ENCODE data around the gene SLC5A5. TPM values are rescaled to one million over a fixed set of nuclear protein-coding genes. Genes with fewer than 3 reads are reported as not detected.

The SLC5A5 gene
- polyA plus RNA-seq, 12 donors, result 0.05 to 0.11 (median 0.06) TPM; not detected in 6

- no peak for DNase-seq
These were observed 25.6 kb upstream of the SLC5A5 start for GRCh38 chr19:17846146-17846545.

GRCh38 chr19:17847538-17848366 is 24.0 kb upstream of the SLC5A5 start, which contains the start of gene JAK3:
Gene JAK3, minus strand, starts transcription at chr19:17847982. Its CDS starts 3,565 bp downstream, at chr19:17844417.
- peak; percentile 79 for DNase-seq

GRCh38 chr19:17848595-17849292 is 23.0 kb upstream of the SLC5A5 start:
- no peak for DNase-seq

GRCh38 chr19:17854061-17854460 is 17.7 kb upstream of the SLC5A5 start:
- no peak for DNase-seq

DNA sequence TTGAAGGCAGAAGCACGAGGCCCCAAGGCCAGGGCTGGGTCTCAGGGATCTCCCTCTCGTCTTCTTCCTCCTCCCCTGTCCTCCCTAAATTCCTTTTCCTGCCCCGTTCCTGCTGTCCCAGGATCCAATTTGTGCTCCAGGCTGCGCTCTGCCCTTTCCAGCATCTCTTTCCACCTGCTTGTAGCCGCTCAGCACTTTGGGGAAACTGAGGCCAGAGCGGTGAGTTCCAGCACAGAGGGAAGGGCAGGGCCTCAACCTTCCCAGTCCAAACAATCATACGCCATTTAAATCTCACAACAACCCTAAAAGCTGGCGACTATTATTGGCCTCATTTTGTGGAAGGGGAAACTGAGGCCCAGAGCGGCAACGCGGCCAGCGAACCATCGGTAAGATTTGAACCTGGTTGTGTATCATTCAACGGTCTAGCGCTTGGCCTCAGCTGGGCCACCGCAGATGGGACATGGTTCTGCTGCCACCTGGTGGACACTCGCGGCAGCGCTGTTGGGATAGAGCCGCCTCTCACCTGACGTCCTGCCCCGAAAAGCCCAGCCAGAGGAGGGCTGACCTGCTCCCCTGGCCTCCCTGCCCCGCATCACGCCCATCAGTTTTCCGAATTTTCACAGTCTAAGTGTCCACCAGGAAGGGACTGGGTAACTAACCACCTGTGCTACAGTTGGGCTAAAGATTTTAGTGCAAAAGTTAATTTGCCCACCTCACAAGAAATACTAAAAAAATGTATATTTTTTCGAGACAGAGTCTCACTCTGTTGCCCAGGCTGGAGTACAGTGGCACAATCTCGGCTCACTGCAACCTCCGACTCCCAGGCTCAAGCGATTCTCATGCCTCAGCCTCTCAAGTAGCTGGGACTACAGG is 16.2 kb upstream of the SLC5A5 start:
- DNase-seq, result peak; percentile 85

DNA sequence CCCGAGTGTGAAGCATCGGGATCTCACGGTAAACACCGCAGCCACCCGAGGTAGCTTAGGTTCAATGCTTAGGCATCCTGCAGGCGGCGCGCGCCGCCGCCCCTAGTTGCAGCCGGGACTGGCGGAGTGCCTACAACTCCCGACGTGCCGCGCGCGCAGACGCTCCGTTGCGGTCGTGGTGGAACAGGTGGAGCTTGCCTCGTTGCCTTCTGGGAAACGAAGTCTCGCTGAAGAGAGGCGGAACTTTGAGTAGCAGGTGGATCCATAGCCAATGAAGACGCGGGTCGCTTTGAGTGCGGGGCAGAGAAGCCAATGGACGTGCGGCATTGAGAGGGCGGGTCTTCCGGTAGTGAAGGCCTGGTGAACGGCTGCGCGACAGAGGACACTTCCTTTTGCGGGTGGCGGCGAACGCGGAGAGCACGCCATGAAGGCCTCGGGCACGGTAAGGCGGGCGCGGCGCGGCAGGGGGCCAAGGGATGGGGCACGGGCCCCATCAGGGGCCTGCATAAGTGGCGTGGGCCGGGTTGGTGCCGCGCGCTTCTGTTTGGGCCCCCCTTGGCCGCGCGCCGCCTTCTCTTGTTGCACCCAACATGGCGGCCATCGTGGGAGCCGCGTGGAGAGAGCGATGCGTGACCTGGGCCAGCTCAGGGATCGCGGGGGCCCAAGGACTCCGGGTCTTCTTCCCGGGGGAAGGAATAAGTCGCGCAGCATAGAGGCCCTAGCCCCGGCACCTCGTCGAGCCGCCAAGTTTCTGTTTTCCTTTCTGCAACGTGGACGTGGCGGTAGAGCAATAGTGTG is 12.0 kb upstream of the SLC5A5 start, which contains the start of gene RPL18A:
Gene RPL18A (plus strand): TSS at position 378 of the 798 bp plus-strand sequence. CDS start 47 bp downstream, at position 425.
- peak; percentile 100 for DNase-seq

DNA sequence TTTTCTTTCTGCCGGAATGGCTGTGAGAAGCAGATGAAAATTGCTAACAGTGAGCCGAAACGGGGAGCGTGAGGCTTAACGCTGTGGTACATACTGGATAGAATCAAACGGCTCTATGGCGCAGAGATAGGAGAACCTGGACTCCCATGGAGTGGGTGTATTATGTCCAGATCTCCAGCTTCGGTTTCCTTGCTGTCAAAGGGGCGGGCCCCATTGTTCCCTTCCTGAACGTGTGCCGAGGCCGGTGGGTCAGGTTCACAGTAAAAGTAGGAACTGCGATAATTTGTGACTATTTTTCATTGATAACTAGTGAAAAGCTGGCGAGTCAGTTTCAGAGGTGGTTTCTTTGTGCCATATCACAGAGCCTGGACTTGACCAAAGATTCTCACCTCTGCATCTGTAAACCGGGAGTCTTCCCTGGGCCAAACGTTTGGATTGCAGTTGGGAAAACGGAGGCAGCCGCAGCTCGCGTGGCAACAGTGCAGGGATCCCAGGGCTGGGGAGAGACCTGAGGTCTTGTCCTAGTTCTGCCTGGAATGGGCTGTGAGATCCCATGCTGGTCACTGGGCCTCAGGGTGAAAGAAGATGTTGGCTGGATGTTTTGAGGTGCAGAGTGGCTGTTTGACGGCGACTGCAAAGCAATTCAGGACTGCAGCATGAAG is 11.3 kb upstream of the SLC5A5 start:
- DNase-seq, result no peak

GRCh38 chr19:17860993-17861360 is 10.8 kb upstream of the SLC5A5 start:
- DNase-seq, result no peak

DNA sequence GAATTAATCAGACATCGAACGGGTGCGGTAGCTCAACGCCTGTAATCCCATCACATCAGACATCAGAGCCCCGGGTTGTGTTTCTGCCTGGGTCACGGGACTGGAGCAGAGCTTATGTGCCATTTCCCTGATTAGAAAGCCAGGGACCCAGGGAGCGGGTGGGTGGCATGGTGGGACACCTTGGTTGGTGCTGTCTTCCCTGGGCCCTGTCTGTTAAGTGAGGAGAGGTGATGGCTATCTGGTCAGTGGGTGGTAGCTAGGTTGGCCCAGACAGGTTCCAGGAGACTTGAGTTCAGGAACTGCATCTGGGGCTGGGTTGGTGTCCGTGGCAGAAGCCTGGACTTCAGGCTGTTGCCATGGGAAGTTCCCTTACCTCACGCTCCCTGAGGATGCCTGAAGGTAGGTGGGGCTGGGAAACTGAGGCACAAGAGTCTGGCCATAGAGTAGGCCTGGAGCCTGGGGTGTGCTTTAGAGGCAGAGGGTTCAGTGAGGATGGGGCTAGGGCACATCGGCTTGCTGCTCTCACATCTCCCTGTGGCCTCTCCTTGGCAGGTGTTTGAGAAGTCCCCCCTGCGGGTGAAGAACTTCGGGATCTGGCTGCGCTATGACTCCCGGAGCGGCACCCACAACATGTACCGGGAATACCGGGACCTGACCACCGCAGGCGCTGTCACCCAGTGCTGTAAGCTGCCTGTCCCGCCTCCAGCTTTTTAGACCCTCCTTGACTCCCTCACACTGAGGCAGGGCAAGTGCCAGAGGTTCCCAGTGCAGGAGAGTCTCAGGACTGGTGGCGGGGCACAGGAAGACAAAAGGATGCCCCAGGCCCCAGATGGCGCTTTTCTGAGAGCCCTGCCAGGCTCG is 10.0 kb upstream of the SLC5A5 start:
- no peak for DNase-seq

DNA sequence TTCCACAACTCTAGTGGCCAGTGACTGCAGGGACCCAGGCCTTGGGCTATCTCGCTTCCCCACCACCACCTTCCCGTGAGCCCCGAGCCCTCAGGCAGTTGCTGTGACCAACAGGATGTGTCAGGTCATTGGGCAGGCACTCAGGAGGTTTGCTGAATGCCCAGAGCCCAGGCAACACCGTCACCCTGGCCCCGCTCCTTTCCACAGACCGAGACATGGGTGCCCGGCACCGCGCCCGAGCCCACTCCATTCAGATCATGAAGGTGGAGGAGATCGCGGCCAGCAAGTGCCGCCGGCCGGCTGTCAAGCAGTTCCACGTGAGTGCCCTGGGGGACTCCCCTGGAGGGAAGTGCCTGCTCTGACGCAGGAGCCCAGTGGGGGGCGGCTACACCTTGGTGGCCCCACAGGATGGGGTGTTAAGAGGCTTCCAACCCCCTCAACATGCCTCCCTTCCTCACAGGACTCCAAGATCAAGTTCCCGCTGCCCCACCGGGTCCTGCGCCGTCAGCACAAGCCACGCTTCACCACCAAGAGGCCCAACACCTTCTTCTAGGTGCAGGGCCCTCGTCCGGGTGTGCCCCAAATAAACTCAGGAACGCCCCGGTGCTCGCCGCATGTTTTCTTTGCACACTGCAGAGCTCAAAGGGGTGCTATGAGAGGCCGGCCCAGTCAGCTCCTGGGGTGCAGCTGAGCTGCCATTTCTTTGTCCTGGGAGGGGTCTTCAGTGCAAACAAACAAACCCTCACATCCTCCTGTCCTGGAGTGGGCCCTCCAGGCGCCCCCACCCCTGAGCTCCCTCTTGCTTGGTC is 8.8 kb upstream of the SLC5A5 start:
- DNase-seq, result no peak

DNA sequence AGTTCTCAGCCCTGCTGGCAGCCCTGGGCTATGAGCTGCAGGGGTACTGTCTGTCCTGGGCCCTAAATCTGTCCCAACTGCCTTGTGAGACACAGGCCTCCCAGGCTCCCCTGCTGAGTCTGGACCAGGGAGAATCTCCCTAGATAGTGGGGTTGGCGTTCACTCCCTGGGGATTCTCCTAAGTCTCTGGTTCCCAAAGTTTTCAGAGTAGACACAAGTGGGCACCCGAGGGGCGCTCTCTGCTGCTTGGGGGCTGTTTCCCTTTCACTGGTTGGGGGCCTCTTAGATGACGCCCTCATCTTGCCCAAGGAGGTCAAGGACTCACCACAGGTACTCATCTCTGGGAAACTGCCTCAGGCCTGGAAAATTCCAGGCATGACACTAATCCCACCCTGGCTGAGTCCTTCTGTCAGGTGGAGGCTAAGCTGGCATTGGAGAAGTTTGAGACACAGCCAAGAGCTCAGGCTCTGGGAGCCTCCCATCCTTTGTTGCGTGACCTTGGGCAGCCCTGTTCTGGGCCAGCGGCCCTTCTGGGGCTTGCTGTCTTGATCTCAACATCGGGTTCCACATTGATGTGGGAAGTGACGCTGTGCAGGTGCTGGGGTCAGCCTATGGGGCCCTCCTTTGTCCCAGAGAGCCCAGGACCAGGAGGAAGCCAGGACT is 8.1 kb upstream of the SLC5A5 start:
- no peak for DNase-seq

GRCh38 chr19:17865364-17866311 is 6.1 kb upstream of the SLC5A5 start:
- DNase-seq, result no peak

DNA sequence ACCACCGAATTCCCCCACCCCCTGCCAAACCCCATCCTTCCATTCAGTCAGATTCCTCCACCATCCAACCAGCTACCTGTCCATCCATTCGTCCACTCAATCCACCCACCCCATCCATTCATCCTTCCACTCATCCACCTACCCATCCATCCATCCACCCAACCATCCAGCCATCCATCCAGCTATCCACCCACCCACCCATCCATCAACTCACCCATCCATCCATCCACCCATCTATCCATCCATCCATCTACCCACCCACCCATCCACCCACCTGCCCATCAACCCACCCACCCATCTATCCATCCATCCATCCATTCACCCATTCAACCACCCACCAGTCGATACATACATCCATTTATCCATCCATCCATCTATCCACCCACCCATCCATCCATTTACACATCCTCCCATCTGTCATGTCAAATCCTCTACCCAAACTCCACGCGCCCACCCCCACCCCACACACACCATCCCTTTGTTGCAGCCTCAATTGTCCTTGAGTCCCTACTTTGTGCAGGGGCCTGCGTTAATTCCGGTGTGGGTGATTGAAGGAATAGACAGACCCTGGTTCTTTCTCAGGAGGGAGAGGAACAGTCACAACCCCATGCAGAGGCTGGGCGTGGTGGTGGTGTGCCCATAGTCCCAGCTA is 5.3 kb upstream of the SLC5A5 start:
- no peak for DNase-seq

DNA sequence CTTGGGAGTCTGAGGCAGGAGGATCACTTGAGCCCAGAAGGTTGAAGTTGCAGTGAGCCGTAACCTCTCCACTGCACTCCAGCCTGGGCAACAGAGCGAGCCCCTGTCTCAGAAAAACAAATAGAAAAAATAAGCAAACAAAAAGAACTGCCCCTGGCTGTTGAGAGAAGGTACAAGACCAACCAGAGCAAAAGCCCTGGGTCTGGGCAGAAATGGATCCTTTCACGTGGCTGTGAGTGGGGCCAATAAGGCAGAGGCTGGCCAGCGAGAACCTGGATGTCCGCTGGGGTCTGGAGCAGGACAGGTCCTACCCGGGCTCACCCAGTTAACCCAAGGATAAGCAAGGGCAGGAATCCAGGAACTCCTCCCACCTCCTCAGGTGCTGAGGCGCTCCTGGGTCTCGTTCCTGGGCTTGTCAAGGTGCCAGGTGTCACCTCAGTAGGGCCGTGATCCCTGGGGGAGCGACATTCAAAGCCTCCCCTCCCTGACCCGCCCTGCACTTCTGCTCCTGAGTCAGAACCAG is 4.7 kb upstream of the SLC5A5 start:
- no peak for DNase-seq

GRCh38 chr19:17868669-17869068 is 3.1 kb upstream of the SLC5A5 start:
- no peak for DNase-seq

DNA sequence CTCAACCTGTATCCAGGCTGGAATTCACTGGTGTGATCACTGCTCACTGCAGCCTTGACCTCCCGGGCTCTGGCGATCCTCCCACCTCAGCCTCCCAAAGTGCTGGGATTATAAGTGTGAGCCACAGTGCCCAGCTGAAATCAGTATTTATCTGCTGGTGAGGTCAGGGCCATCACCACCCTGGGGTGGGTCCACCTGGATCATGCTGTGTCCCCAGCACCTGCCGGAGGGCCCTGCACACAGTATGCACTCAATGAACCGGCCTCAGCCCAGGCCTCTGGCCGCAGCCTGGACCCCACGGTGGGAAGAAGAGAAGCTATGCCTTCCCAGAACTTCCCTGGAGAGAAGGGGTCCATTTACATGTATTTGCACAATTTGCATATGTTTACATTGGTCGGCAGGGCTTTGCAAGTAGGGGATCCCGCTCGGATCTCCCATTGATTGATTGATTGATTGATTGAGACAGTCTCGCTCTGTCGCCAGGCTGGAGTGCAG is 2.6 kb upstream of the SLC5A5 start:
- DNase-seq, result no peak

All from muscle of arm (tissue), 12 donors.